T-helper 9 cell (primary cell): ENCODE measurements around the gene TMEM51.
"Not testable (repeated sequence)": the region's sequence is repeated elsewhere in the genome, so short reads cannot be mapped to it uniquely, and the experiment has no call there.

Source experiments
- DNase-seq: peaks from one replicate; pipeline ENCODE4 v3.0.0-alpha.2; 2020

The TMEM51 gene

GRCh38 chr1:15155888-15156741, 2.6 kb downstream of the TMEM51 start:
- DNase-seq = no peak

DNA sequence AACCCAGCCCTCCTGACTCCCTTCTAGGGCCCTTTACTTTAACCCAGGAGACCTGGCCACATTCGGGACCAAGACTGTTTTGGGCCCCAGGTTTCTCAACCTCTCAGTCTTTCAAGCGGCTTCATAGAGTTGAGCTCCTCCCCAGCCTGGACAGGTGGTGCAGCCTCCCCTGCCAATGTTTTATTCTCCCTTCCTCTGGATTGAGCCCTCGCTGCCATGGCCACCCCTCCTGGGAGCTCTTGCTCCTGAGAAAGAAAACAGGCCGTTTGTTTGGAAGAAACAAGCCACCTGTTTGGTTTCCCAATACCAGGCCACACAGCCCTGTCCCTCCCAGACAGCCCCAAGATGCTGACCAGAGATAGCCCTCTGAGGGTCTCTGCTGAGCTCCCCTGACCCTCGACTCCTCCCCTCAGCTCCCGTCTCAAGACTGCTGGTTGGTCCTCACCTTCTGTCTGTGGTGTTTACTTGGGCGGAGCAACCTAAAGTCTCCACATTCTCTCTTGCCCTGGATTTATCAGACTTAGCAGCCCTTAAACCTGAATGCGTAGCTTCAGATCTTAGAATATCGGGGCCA, 3.3 kb downstream of the TMEM51 start:
- DNase-seq = no peak

DNA sequence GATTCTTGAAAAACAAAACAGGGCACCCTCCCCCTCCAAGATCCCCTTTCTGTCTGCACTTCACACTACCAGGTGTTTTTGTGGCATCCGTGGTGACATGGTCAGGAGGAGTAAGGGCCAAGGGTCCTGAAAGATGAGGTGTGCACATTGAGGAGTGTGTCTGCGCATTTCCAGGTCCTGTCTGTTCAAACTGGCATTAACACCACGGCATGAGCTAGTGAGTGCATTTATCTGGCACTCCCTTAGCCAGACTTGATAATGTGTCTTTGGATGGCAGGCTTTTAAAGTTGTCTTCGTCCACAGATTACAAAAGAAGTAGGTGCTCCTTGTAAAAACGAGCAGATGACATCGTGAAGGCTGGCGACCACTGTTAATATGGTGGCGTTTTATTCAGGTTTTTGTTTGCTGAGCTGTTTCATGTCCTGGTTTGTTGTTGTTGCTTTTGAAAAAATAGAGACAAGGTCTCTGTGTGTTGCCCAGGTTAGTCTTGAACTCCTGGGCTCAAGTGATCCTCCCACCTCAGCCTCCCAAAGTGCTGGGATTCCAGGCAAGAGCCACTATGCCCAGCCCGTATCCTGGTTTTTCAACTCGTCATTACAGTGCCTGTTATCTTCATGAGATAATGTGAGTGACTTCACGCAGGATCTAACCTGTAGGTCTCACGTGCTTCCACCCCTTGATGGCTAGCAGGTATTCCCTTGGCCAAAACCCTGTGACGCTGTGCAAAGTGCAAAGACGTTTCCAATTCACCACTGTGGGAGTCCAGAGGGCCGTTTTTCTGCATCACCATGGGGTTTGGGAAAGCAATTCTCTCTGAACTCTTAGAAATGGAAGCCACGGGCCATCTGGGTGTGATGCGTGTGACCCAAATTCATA, 4.2 kb downstream of the TMEM51 start:
- DNase-seq = no peak

DNA sequence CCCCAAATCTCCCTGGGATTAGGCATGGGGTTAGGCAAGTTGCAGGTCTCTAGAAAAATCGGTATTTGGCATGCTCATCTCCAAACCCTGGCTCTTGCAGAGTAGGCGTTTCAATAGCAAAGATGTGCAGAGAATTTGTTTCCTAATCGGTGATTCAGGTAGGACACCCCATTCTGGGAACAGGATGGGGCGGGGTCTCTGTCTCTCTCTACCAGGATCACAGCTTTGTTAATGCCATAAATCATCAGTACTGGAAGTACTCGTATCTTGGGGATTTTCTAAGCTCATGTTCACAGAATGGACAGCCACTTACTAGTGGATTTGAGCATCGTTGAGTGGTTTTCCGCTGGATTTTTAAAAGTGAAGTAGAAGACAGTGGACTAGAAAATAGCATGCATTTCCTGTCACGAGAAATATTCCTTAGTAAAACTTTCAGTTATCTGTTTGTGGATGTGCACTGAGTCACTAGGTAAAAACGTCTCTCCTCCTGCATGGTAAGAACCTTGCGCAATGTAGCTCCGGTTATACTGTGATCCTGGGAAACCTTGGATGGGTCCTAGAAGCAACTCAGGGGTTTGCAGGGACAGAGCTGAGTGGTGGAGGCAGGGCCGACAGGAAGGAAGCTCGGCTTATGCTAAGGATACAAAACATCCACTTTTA, 5.1 kb downstream of the TMEM51 start:
- DNase-seq = no peak

- no peak for DNase-seq
Observed at GRCh38 chr1:15159166-15159555, 5.6 kb downstream of the TMEM51 start.

DNA sequence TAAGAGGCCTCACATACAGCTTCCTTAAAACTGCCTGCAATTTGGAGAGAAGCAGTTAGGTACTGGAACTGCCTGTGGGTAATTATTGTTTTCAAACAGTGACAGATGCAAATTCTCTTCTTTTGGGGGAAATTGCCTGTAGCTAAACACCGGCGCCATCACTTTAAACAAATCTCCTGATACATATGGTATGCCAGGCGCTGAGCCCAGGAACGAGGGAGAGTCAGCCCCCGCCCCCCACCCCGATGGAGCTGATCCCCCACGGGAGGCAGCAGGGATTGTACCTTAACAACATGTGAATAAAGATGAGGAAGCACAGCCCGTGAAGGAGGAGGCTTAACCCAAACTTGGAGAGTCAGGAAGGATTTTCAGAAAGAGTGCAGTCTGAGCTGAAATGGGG, 7.1 kb downstream of the TMEM51 start:
- DNase-seq = no peak

DNA sequence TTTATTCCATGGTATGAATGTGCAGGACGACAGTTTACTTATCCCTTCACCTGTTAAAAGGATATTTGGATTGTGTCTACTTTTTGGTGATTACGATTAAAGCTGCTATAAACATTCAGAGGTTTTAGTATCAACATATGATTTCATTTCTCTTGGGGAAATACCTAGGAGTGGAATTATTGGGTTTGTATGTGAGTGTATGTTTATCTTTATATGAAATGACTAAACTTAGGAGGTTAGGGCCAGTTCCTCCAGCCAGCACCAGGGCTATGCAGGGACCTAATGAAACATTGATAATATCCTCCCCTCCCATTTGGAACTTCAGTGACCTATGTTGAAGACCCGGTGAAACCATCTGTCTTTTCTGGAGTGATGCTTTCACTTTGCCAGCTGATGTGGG, 13.8 kb downstream of the TMEM51 start:
- no peak for DNase-seq

DNA sequence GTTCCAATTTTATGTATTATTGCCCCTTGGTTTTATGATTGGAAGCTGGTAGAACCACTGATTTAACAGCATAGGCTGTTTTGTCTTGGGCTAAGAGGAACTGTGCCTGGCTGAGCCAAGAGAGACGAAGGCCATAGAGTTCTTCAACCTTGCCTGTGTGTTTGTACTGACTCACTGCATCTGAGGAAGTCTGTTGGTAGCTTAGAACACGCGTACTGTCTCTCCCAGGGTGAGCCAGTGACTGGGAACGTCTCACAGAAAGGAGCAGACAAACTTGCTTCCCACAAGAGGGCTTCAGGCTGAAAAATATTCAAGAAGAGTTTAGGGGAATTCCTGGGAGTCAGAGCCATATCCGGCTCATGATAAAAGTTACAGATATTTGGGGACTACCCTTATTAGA, 14.9 kb downstream of the TMEM51 start:
- DNase-seq = no peak

DNA sequence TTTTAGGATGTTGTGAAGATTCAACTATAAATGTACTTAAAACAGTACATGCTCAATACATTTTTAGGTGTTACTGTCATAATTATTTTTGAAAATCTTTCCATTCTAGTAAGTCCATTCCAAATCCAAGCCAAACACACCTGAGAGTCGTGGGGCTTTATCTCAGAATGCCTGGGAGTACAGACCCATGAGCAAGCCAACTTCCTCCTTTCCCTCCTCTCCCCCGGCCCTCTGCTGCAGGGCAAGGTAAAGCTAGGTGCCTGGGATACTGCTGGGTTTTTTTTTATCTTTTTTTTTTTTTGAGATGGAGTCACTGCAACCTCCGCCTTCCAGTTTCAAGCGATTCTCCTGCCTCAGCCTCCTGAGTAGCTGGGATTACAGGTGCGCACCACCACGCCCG, 16.5 kb downstream of the TMEM51 start:
- no peak for DNase-seq

- no peak for DNase-seq
Observed at GRCh38 chr1:15171271-15171908, 17.8 kb downstream of the TMEM51 start.

DNA sequence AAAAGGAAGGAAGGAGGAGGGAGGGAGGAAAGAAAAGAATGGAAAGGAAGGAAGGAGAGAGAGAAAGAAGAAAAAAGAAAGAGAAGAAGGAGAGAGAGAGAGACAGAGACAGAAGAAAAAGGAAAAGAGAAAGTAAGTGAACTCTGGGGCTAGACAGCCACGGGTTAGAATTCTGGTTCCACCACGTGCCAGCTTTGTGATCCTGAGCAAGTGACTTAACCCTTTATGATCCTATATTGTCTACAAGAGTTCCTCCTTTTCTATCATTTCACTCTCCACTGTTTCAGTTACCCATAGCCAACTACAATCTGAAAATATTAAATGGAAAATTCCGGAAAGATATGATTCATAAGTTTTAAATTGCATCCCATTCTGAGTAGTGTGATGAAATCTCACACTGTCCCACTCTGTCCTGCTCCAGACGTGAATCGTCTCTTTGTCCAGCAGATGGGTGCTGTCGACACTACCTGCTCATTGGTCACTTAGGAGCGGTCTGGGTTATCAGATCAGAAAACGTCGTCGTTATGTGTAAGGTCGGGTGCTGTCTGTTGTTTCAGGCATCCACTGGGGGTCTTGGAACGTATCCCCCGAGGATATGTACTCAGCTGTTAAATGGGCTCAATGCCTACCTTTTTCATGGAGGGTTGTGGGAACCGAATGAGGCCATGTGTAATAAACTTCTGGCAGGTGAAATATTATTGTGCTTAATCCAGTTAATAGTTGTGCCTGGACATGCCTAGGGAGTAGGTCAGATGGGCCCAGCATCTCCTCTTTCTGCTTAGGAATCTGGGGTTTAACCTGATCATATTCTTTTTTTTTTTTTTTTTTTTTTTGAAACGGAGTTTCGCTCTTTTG, 19.1 kb downstream of the TMEM51 start:
- no peak for DNase-seq

- no peak for DNase-seq
Observed at GRCh38 chr1:15173863-15174614, 20.5 kb downstream of the TMEM51 start.

DNA sequence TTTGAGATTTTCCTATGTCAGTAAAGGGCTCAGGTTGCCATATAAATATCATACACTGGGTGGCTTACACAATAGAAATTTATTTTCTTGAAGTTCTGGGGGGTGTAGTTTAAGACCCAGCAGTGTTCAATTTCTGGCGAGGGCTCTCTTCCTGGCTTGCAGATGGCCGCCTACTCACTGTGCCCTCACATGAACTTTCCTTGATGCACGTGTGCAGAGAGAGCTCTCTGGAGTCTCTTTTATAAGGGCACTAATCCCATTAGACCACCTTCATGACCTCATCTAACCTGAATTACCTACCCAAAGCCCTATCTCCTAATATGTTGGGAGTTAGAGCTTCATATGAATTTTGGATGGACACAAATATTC, 21.1 kb downstream of the TMEM51 start:
- no peak for DNase-seq

DNA sequence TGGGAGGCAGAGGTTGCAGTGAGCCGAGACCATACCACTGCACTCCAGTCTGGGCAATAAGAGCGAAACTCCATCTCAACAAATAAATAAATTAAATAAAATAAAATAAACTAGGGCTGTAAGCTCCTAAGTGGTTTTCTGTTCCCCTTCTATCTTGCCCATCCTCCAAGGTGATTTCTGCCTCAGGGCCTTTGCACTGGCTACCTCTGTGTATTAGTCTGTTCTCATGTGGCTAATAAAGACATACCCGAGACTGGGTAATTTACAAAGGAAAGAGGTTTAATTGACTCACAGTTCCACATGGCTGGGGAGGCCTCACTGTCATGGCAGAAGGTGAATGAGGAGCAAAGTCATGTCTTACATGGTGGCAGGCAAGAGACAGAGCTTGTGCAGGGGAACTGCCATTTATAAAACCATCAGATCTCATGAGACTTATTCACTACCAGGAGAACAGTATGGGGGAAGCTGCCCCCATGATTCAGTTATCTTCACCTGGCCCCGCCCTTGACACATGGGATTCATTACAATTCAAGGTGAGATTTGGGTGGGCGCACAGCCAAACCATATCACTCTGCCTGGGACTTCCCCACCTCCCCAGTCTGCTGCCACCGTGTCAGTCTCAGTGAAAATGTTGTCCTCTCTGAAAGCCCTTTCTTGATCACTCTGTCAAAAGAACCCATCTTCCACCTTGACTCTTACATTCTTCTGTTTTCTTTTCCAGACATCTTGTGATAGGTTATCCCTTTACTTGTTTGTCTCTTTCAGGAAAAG, 22.0 kb downstream of the TMEM51 start:
- DNase-seq = not testable (repeated sequence)

DNA sequence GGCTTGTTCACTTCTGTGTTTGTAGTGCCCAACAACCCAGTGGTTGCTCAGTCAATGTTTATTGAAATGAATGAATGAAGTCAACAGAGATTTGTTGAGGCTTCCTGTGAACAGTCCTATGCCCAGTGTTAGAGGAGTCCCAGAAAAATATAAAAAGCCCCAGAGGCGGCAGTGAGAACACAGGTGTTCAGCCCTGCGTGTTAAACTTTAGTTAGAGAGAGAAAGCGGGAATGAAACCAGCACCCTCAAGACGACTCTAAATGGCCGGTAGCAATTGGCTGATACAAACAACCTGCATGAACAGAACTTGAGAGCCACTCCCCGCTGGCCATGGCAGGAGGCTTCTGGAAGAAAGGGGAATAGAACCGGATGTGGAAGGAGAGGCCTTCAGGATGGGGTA, 22.6 kb downstream of the TMEM51 start:
- DNase-seq = no peak

- DNase-seq = no peak
Observed at GRCh38 chr1:15176898-15177665, 23.5 kb downstream of the TMEM51 start.

DNA sequence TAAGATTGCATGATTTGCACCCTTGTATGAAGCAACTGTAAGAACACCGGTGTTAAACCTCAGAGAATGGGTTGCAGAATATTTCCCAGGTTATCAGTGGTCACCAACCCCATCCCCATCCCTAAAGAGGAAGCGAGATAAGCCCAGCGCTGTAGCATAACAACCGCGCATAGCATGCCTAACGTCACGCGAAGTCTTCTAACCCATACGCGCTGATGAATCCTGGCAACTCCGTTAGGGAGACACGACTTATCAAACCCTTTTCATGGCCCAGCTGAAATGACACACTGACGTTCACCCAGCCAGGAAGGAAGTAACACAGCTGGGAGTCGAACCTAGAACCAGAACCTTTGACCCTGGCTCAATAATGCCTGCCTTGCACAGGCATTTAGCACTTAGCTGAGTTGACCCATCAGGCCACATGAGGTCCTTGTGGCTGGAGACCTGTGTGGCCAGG, 24.2 kb downstream of the TMEM51 start:
- no peak for DNase-seq

- DNase-seq = no peak
Observed at GRCh38 chr1:15178571-15179484, 25.3 kb downstream of the TMEM51 start.
